ENCODE measurements around the gene S100G.

GRCh38 chrX:16696956-16697355 is 47.0 kb downstream of the S100G start:
- TF ChIP-seq, protein P1, sequence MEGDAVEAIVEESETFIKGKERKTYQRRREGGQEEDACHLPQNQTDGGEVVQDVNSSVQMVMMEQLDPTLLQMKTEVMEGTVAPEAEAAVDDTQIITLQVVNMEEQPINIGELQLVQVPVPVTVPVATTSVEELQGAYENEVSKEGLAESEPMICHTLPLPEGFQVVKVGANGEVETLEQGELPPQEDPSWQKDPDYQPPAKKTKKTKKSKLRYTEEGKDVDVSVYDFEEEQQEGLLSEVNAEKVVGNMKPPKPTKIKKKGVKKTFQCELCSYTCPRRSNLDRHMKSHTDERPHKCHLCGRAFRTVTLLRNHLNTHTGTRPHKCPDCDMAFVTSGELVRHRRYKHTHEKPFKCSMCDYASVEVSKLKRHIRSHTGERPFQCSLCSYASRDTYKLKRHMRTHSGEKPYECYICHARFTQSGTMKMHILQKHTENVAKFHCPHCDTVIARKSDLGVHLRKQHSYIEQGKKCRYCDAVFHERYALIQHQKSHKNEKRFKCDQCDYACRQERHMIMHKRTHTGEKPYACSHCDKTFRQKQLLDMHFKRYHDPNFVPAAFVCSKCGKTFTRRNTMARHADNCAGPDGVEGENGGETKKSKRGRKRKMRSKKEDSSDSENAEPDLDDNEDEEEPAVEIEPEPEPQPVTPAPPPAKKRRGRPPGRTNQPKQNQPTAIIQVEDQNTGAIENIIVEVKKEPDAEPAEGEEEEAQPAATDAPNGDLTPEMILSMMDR (IDR thresholded peaks at IDR 0.05), result no peak
- TF ChIP-seq EP300 (IDR thresholded peaks at IDR 0.05), result no peak
- no peak for TF ChIP-seq POLR2A (IDR thresholded peaks at IDR 0.05)
